GM12878 (cell line): Measurements from ENCODE around the gene CACNB3. TPM values are rescaled to one million over a fixed set of nuclear protein-coding genes. Genes with fewer than 3 reads are reported as not detected.
"Not testable (repeated sequence)": the region's sequence is repeated elsewhere in the genome, so short reads cannot be mapped to it uniquely, and the experiment has no call there.

Experiments
- ATAC-seq: fragments of 200-7000 bp; cut with Tn5 transposase; 3 replicates; pipeline ENCODE4 v1.9.1; 2020; ENCODE audit warnings: mild to moderate bottlenecking, moderate library complexity
- BruUV-seq: library from RNA; stranded (reverse); fragments of 400-500 nt; replicated peaks from 2 replicates; lab custom pipeline; 2021; lab: Mats Ljungman, UMichigan
- CTCF ChIA-PET: fragments of 300-600 bp; sonication (Branson Sonifier 250); formaldehyde crosslinking; extraction: SDS; loops from one replicate; lab custom pipeline; 2021; ENCODE audit warnings: inconsistent platforms; lab: Yijun Ruan, JAX
- POLR2A ChIA-PET: fragments of 350-600 bp; formaldehyde crosslinking; extraction: SDS; loops from one replicate; lab custom pipeline; 2021; ENCODE audit warnings: inconsistent platforms; lab: Charles Lee
- RAD21 ChIA-PET: fragments of 300-600 bp; sonication (Branson Sonifier 250); formaldehyde crosslinking; loops from one replicate; lab custom pipeline; 2023; ENCODE audit warnings: antibody characterized with exemption; ENCODE audit not compliant: unreplicated experiment; lab: Charles Lee
- SMC1A ChIA-PET: fragments of 300-600 bp; sonication (Branson Sonifier 250); formaldehyde crosslinking; loops from one replicate; lab custom pipeline; 2023; ENCODE audit not compliant: unreplicated experiment, uncharacterized antibody; lab: Charles Lee
- DNase-seq: peaks from one replicate; pipeline ENCODE4 v3.0.0-alpha.2; 2011; ENCODE audit warnings: low read depth, low spot score
- FAIRE-seq: peaks from 3 replicates; lab custom pipeline; 2011; peaks lifted over from hg19 to GRCh38; lab: Jason Lieb, UNC
- H2AFZ ChIP-seq: 2 replicates; pipeline ENCODE4 v1.6.0; 2011; ENCODE audit warnings: low read depth, low read length, control low read depth; ENCODE audit not compliant: control insufficient read depth
- H3K27ac ChIP-seq: 2 replicates; pipeline ENCODE4 v1.5.1; 2011; ENCODE audit warnings: control low read depth; ENCODE audit not compliant: control insufficient read depth, insufficient read depth
- H3K27me3 ChIP-seq, 2 experiments: replicated peaks in 1 of 2; 2 replicates each; pipeline versions ENCODE4 v1.6.0 to v1.6.1; 2011; ENCODE audit warnings: low read length in 1 of 2; ENCODE audit not compliant: control insufficient read depth in 2 of 2, insufficient read depth in 2 of 2
- H3K36me3 ChIP-seq, 2 experiments: 2 replicates each; pipeline ENCODE4 v1.5.1; 2011; ENCODE audit warnings: low read length in 1 of 2; ENCODE audit not compliant: control insufficient read depth in 2 of 2, insufficient read depth in 2 of 2
- H3K4me1 ChIP-seq: 2 replicates; pipeline ENCODE4 v1.6.1; 2011; ENCODE audit warnings: mild to moderate bottlenecking, low read length, moderate library complexity, mixed read lengths; ENCODE audit not compliant: control insufficient read depth, insufficient read depth
- H3K4me2 ChIP-seq: 2 replicates; pipeline ENCODE4 v1.6.0; 2011; ENCODE audit warnings: control low read depth; ENCODE audit not compliant: control insufficient read depth, insufficient read depth
- H3K4me3 ChIP-seq: fragments of 200-600 bp; sonication (generic); 2 replicates; pipeline ENCODE4 v1.5.1; 2016
- H3K79me2 ChIP-seq: 2 replicates; pipeline ENCODE4 v1.6.0; 2011; ENCODE audit warnings: low read length; ENCODE audit not compliant: control insufficient read depth, insufficient read depth
- H3K9ac ChIP-seq: 2 replicates; pipeline ENCODE4 v1.8.0; 2011; ENCODE audit warnings: low read length, control low read depth, mixed read lengths; ENCODE audit not compliant: control insufficient read depth, insufficient read depth
- H3K9me3 ChIP-seq: replicated peaks from 3 replicates; pipeline ENCODE4 v1.5.1; 2011; ENCODE audit warnings: mild to moderate bottlenecking, low read length; ENCODE audit not compliant: control insufficient read depth, insufficient read depth
- H4K20me1 ChIP-seq: 2 replicates; pipeline ENCODE4 v1.6.0; 2011; ENCODE audit not compliant: control insufficient read depth, insufficient read depth
- ATF2 ChIP-seq: IDR thresholded peaks from 2 replicates; pipeline ENCODE4 v1.6.1; 2012; ENCODE audit warnings: low read length, inconsistent platforms
- BRCA1 ChIP-seq: IDR thresholded peaks from 2 replicates; pipeline ENCODE4 v1.6.1; 2011; ENCODE audit warnings: low read depth, low read length, improper control_type of control experiment
- CEBPB ChIP-seq, 2 experiments: fragments of 150-350 bp in 1 of 2; IDR thresholded peaks; 2 replicates each; pipeline ENCODE4 v1.6.1; 2012 to 2014; ENCODE audit warnings: low read depth in 2 of 2, low read length in 2 of 2, borderline replicate concordance in 1 of 2, inconsistent platforms in 1 of 2
- ESRRA ChIP-seq: IDR thresholded peaks from 2 replicates; pipeline ENCODE4 v1.6.1; 2012; ENCODE audit warnings: mild to moderate bottlenecking, low read length, improper control_type of control experiment
- GABPA ChIP-seq: IDR thresholded peaks from 2 replicates; pipeline ENCODE4 v1.6.1; 2014; ENCODE audit warnings: antibody characterized with exemption, low read depth, mild to moderate bottlenecking, inconsistent platforms
- IKZF2 ChIP-seq, 2 experiments: fragments of 450-650 bp; IDR thresholded peaks; 2 replicates each; pipeline ENCODE4 v1.6.1; 2017; ENCODE audit warnings: mild to moderate bottlenecking in 2 of 2, moderate library complexity in 2 of 2
- NFIC ChIP-seq: IDR thresholded peaks from 2 replicates; pipeline ENCODE4 v1.6.1; 2012; ENCODE audit warnings: low read depth, mild to moderate bottlenecking, inconsistent platforms, low read length, moderate library complexity
- PAX8 ChIP-seq: fragments of 450-650 bp; IDR thresholded peaks from 2 replicates; pipeline ENCODE4 v1.6.1; 2017; ENCODE audit warnings: mild to moderate bottlenecking, moderate library complexity
- SUPT20H ChIP-seq: IDR thresholded peaks from 2 replicates; pipeline ENCODE4 v1.6.1; 2011; ENCODE audit warnings: low read depth, mild to moderate bottlenecking, low read length, moderate library complexity, borderline replicate concordance; ENCODE audit not compliant: control insufficient read depth
- ZNF622 ChIP-seq: fragments of 450-650 bp; IDR thresholded peaks from 2 replicates; pipeline ENCODE4 v1.6.1; 2017; ENCODE audit warnings: mild to moderate bottlenecking, inconsistent platforms
- WGBS: methylation state at CpG from one replicate; pipeline ENCODE4 v1.1.6; 2016; ENCODE audit warnings: low lambda C conversion rate; ENCODE audit not compliant: insufficient replicate concordance, insufficient coverage; ENCODE audit errors: missing lambda C conversion rate; 5-methylcytosine and 5-hydroxymethylcytosine counted together
- in situ Hi-C: fragments of 300-500 bp; cut with MboI; formaldehyde crosslinking; loops from 9 replicates; pipeline ENCODE4 v1.14.3; 2018; ENCODE audit warnings: mixed read lengths
- intact Hi-C: fragments of 100-400 bp; cut with micrococcal nuclease; formaldehyde crosslinking; loops from one replicate; pipeline ENCODE4 v1.14.2; 2022; ENCODE audit not compliant: unreplicated experiment
- polyA plus RNA-seq, 11 experiments: library from polyadenylated mRNA; depleted of rRNA in 4 of 11; unstranded in 6 of 11; stranded (reverse) in 5 of 11; fragments of >200 nt; fragmentation: Nextera tagmentation in 4 of 11; fragmentation: Illumina TruSeq in 1 of 11; extraction: Ambion mirVana in 4 of 11; extraction: Trizol in 1 of 11; gene quantifications; 1 replicate in 1 of 11; 2 replicates in 10 of 11; pipeline versions ENCODE4 v1.2.1 to v1.2.3, GENCODE V29; 2011 to 2016; ENCODE audit warnings: inconsistent platforms in 2 of 11, missing spikeins in 2 of 11, low read depth in 1 of 11
- total RNA-seq, 4 experiments: library from RNA; depleted of rRNA in 3 of 4; stranded (reverse); fragments of >200 nt in 3 of 4; fragmentation: Illumina TruSeq in 1 of 4; extraction: Trizol in 1 of 4; gene quantifications; 2 replicates each; pipeline versions ENCODE4 v1.2.1 to v1.2.3, GENCODE V29; 2013 to 2021

Gene CACNB3
- total and polyA plus RNA-seq, 10 of the 15 experiments (the other 5 are each of a cell fraction or from before 2014, with no cell fraction given), result 0.78 to 5.0 (median 1.7) TPM

GRCh38 chr12:48859607-48860006 is 41.3 kb downstream of the CACNB3 start:
- no peak for DNase-seq
- ATAC-seq, result no peak
- H3K4me2 ChIP-seq, result no peak overlapping the region
- no peak overlapping the region for H3K27ac ChIP-seq
- H3K79me2 ChIP-seq, result peaks cover under 1% of the 10 kb centered on the region
- ChIA-PET CTCF (interaction anchor here (1.0 to 5.6 kb wide), 3 partner anchors 28 to 76 kb away, joined by 3 to 67 read pairs (median 4); no protein-coding TSS in a partner anchor), SMC1A (interaction anchor here (0.6 kb wide), 2 partner anchors 45 to 194 kb away, joined by 3 read pairs; a partner anchor contains a TSS), POLR2A (interaction anchor here (0.6 to 0.8 kb wide), 3 partner anchors 7 to 176 kb away, joined by 3 read pairs; partner anchors contain the start of gene DDX23), RAD21 (interaction anchor here (1.3 kb wide), 1 partner anchor 9 kb away, joined by 4 read pairs; no protein-coding TSS in a partner anchor)
- intact Hi-C loops, result no loop called here
- no TSS peak for BruUV-seq
- no peaks in the 10 kb centered on the region for H3K27me3 ChIP-seq
- in situ Hi-C loops, result no loop called here
- FAIRE-seq, result no peak
- H3K4me1 ChIP-seq, result peaks cover 11% of the 10 kb centered on the region
- H4K20me1 ChIP-seq, result no peaks in the 10 kb centered on the region
- WGBS, result 98% methylated on average over 5 of the region's 5 CpGs
- peaks cover 0 to 3% of the 10 kb centered on the region in 2 experiments; a peak in 2 of 4 replicates for H3K36me3 ChIP-seq
- no peak overlapping the region for H2AFZ ChIP-seq
- H3K9me3 ChIP-seq, result no peaks in the 10 kb centered on the region
- no peak overlapping the region for H3K9ac ChIP-seq
- no peak overlapping the region for H3K4me3 ChIP-seq
- TF ChIP-seq ESRRA (no peak), SUPT20H (no peak), ZNF622 (no peak), IKZF2 (IDR thresholded peaks at IDR 0.05) (no peak), BRCA1 (no peak), PAX8 (no peak), CEBPB (IDR thresholded peaks at IDR 0.05; ENCODE audit: borderline replicate concordance in 1 of 2, low read depth in 2 of 2, low read length in 2 of 2) (no peak), GABPA (no peak), NFIC (no peak), ATF2 (no peak)

- H3K27ac ChIP-seq, H3K9ac ChIP-seq, ATAC-seq, DNase-seq, H3K4me2 ChIP-seq, H3K9me3 ChIP-seq, H3K79me2 ChIP-seq, FAIRE-seq, intact Hi-C loops, H4K20me1 ChIP-seq, H3K36me3 ChIP-seq, BruUV-seq, in situ Hi-C loops, H3K4me3 ChIP-seq, H2AFZ ChIP-seq, H3K27me3 ChIP-seq: not testable (repeated sequence)
- ChIA-PET RAD21 (interaction anchor here (1.3 kb wide), 1 partner anchor 8 kb away, joined by 4 read pairs; no protein-coding TSS in a partner anchor), SMC1A (interaction anchor here (0.6 kb wide), 2 partner anchors 44 to 194 kb away, joined by 3 read pairs; a partner anchor contains a TSS), POLR2A (interaction anchor here (0.6 to 0.8 kb wide), 3 partner anchors 8 to 572 kb away, joined by 3 to 6 read pairs (median 3); partner anchors contain the start of gene DDX23), CTCF (interaction anchor here (0.9 to 9.9 kb wide), 4 partner anchors 7 to 76 kb away, joined by 3 to 135 read pairs (median 35); partner anchors contain the start of gene DDX23)
- H3K4me1 ChIP-seq, result peaks cover 16% of the 10 kb centered on the region
- 72% methylated on average over 5 of the region's 5 CpGs for WGBS
Observed at GRCh38 chr12:48860236-48860635, 41.9 kb downstream of the CACNB3 start.
